WERI-Rb-1 (cell line): Measurements from ENCODE around the gene ULK4.
"Not testable (repeated sequence)": the region's sequence is repeated elsewhere in the genome, so short reads cannot be mapped to it uniquely, and the experiment has no call there.

ENCODE experiments used
- DNase-seq: peaks from one replicate; pipeline ENCODE4 v3.0.0-alpha.2; 2020
- H3K27ac ChIP-seq: fragments of 250-450 bp; sonication (Bioruptor Pico); 2 replicates; pipeline ENCODE4 v1.5.1; 2020; ENCODE audit warnings: mild to moderate bottlenecking, moderate library complexity
- H3K27me3 ChIP-seq: fragments of 250-450 bp; sonication (Bioruptor Pico); 2 replicates; pipeline ENCODE4 v1.5.1; 2021; ENCODE audit warnings: mild to moderate bottlenecking, low read depth, moderate library complexity; ENCODE audit not compliant: insufficient read depth, severe bottlenecking
- H3K36me3 ChIP-seq: fragments of 250-450 bp; sonication (Bioruptor Pico); 2 replicates; pipeline ENCODE4 v1.5.1; 2020; ENCODE audit warnings: mild to moderate bottlenecking, moderate library complexity
- H3K4me3 ChIP-seq: 2 replicates; pipeline ENCODE4 v1.5.1; 2011; ENCODE audit warnings: low read depth, mild to moderate bottlenecking, control low read depth, low read length
- H3K9me3 ChIP-seq: fragments of 250-450 bp; sonication (Bioruptor Pico); 2 replicates; pipeline ENCODE4 v1.5.1; 2021; ENCODE audit warnings: mild to moderate bottlenecking, moderate library complexity; ENCODE audit not compliant: severe bottlenecking
- CTCF ChIP-seq: IDR thresholded peaks from 2 replicates; pipeline ENCODE4 v1.5.1; 2011; ENCODE audit warnings: low read depth, mild to moderate bottlenecking, control low read depth, inconsistent platforms, low read length

ULK4 gene

GRCh38 chr3:41717641-41718040 lies 244.3 kb downstream of the ULK4 start:
- Histone ChIP-seq H3K36me3 (no peaks in the 10 kb centered on the region), H3K9me3 (no peaks in the 10 kb centered on the region), H3K4me3 (no peak overlapping the region), H3K27ac (no peak overlapping the region), H3K27me3 (no peaks in the 10 kb centered on the region)
- DNase-seq = no peak
- no peak for TF ChIP-seq CTCF

GRCh38 chr3:41716471-41716870 lies 245.4 kb downstream of the ULK4 start:
- H3K9me3 ChIP-seq = no peaks in the 10 kb centered on the region
- no peak overlapping the region for H3K27ac ChIP-seq
- no peak overlapping the region for H3K4me3 ChIP-seq
- no peak for TF ChIP-seq CTCF
- DNase-seq = no peak
- no peaks in the 10 kb centered on the region for H3K36me3 ChIP-seq
- no peaks in the 10 kb centered on the region for H3K27me3 ChIP-seq

GRCh38 chr3:41715376-41715775 lies 246.5 kb downstream of the ULK4 start:
- DNase-seq = no peak
- Histone ChIP-seq H3K9me3 (no peaks in the 10 kb centered on the region), H3K27me3 (no peaks in the 10 kb centered on the region), H3K27ac (no peak overlapping the region), H3K36me3 (no peaks in the 10 kb centered on the region), H3K4me3 (no peak overlapping the region)
- no peak for TF ChIP-seq CTCF

GRCh38 chr3:41711651-41712050 lies 250.3 kb downstream of the ULK4 start:
- Histone ChIP-seq H3K27me3 (no peaks in the 10 kb centered on the region), H3K9me3 (no peaks in the 10 kb centered on the region), H3K36me3 (no peaks in the 10 kb centered on the region), H3K27ac (no peak overlapping the region), H3K4me3 (no peak overlapping the region)
- DNase-seq = no peak
- no peak for TF ChIP-seq CTCF

GRCh38 chr3:41710646-41711388 lies 251.1 kb downstream of the ULK4 start:
- no peak for TF ChIP-seq CTCF
- no peak for DNase-seq
- H3K27me3 ChIP-seq = no peaks in the 10 kb centered on the region
- no peak overlapping the region for H3K4me3 ChIP-seq
- H3K9me3 ChIP-seq = no peaks in the 10 kb centered on the region
- H3K27ac ChIP-seq = no peak overlapping the region
- H3K36me3 ChIP-seq = no peaks in the 10 kb centered on the region

GRCh38 chr3:41709213-41709612 lies 252.7 kb downstream of the ULK4 start:
- not testable (repeated sequence) for H3K9me3 ChIP-seq, DNase-seq, H3K4me3 ChIP-seq, H3K36me3 ChIP-seq, H3K27ac ChIP-seq, H3K27me3 ChIP-seq
